HepG2 (cell line): ENCODE data around the gene GGA3. TPM values are rescaled to one million over a fixed set of nuclear protein-coding genes. Genes with fewer than 3 reads are reported as not detected.

Source experiments
- AHR ChIP-seq: IDR thresholded peaks from 2 replicates; pipeline ENCODE4 v1.6.1; 2018; ENCODE audit warnings: missing genetic modification reagents, missing compliant biosample characterization
- CEBPZ ChIP-seq: IDR thresholded peaks from 2 replicates; pipeline ENCODE4 v1.6.1; 2012; ENCODE audit warnings: low read length, improper control_type of control experiment
- IRF9 ChIP-seq: sonication (generic); formaldehyde crosslinking; IDR thresholded peaks from 2 replicates; pipeline ENCODE4 v1.8.0; 2022; ENCODE audit warnings: missing genetic modification reagents, mild to moderate bottlenecking, borderline replicate concordance
- MTA1 ChIP-seq: sonication (generic); formaldehyde crosslinking; IDR thresholded peaks from 2 replicates; pipeline ENCODE4 v1.4.0; 2020; ENCODE audit warnings: missing genetic modification reagents, mild to moderate bottlenecking, borderline replicate concordance
- TBL1XR1 ChIP-seq: fragments of 150-350 bp; IDR thresholded peaks from 2 replicates; pipeline ENCODE4 v1.6.1; 2014; ENCODE audit warnings: borderline replicate concordance, low read length; ENCODE audit not compliant: partially characterized antibody
- ZBTB44 ChIP-seq: sonication (generic); formaldehyde crosslinking; IDR thresholded peaks from 2 replicates; pipeline ENCODE4 v1.4.0; 2020; ENCODE audit warnings: missing genetic modification reagents
- ZKSCAN8 ChIP-seq: IDR thresholded peaks from 2 replicates; pipeline ENCODE4 v1.6.1; 2016; ENCODE audit warnings: borderline replicate concordance, missing genetic modification reagents, missing compliant biosample characterization
- ZNF501 ChIP-seq: sonication (generic); formaldehyde crosslinking; IDR thresholded peaks from 2 replicates; pipeline ENCODE4 v1.5.1; 2020; ENCODE audit warnings: mild to moderate bottlenecking, moderate library complexity, missing genetic modification reagents
- ZNF503 ChIP-seq: sonication (generic); formaldehyde crosslinking; IDR thresholded peaks from 2 replicates; pipeline ENCODE4 v1.4.0; 2020; ENCODE audit warnings: missing genetic modification reagents
- ZNF615 ChIP-seq: sonication (generic); formaldehyde crosslinking; IDR thresholded peaks from 2 replicates; pipeline ENCODE4 v1.5.0; 2020; ENCODE audit warnings: mild to moderate bottlenecking, missing genetic modification reagents, borderline replicate concordance
- ZNF782 ChIP-seq: sonication (generic); formaldehyde crosslinking; IDR thresholded peaks from 2 replicates; pipeline ENCODE4 v1.4.0; 2020; ENCODE audit warnings: missing genetic modification reagents, mild to moderate bottlenecking, borderline replicate concordance
- polyA plus RNA-seq, 8 experiments: library from polyadenylated mRNA; depleted of rRNA in 3 of 8; stranded (reverse) in 7 of 8; unstranded in 1 of 8; fragments of >200 nt; fragmentation: Illumina TruSeq in 4 of 8; extraction: Trizol in 4 of 8; gene quantifications; 2 replicates each; pipeline versions ENCODE4 v1.2.1 to v1.2.3, GENCODE V29; 2011 to 2016; ENCODE audit warnings: low read depth in 4 of 8, missing spikeins in 1 of 8, mixed read lengths in 1 of 8; ENCODE audit not compliant: insufficient read depth in 1 of 8
- total RNA-seq, 5 experiments: library from RNA; depleted of rRNA; stranded (reverse); fragments of >200 nt; fragmentation: Illumina TruSeq; extraction: Trizol; gene quantifications; 2 replicates each; pipeline ENCODE4 v1.2.3, GENCODE V29; 2016; ENCODE audit warnings: low read depth in 1 of 5
- TF ChIP-seq, protein P1 (sequence below): IDR thresholded peaks from 2 replicates; pipeline ENCODE4 v1.6.1; 2016

Gene GGA3
- total and polyA plus RNA-seq, 2 of the 13 experiments (the other 11 are each of a cell fraction or from before 2014, with no cell fraction given): 28.4 to 43.7 TPM

GRCh38 chr17:75267411-75268232 lies 6.2 kb upstream of the GGA3 start (continued):
- TF ChIP-seq CEBPZ: no peak
- no peak for TF ChIP-seq ZNF615 (CRISPR knock-in tag)
- TF ChIP-seq MTA1 (CRISPR knock-in tag): peak; percentile 93
- no peak for TF ChIP-seq TBL1XR1
- no peak; the same call in 1 of the 2 replicates for TF ChIP-seq AHR (CRISPR knock-in tag)
- peak; percentile 65; the same call in 1 of the 2 replicates for TF ChIP-seq ZKSCAN8 (CRISPR knock-in tag)
- TF ChIP-seq ZNF782 (CRISPR knock-in tag): no peak; the same call in 1 of the 2 replicates
- TF ChIP-seq, protein P1, sequence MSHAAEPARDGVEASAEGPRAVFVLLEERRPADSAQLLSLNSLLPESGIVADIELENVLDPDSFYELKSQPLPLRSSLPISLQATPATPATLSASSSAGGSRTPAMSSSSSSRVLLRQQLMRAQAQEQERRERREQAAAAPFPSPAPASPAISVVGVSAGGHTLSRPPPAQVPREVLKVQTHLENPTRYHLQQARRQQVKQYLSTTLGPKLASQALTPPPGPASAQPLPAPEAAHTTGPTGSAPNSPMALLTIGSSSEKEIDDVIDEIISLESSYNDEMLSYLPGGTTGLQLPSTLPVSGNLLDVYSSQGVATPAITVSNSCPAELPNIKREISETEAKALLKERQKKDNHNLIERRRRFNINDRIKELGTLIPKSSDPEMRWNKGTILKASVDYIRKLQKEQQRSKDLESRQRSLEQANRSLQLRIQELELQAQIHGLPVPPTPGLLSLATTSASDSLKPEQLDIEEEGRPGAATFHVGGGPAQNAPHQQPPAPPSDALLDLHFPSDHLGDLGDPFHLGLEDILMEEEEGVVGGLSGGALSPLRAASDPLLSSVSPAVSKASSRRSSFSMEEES (CRISPR knock-in tag): no peak; the same call in 1 of the 2 replicates
- 0 out of 2 replicates have a peak, but pooled peaks have one; percentile 13 for TF ChIP-seq ZNF501
- peak; percentile 72; the same call in 1 of the 2 replicates for TF ChIP-seq IRF9 (CRISPR knock-in tag)
- 0 out of 2 replicates have a peak, but pooled peaks have one; percentile 70 for TF ChIP-seq ZBTB44 (CRISPR knock-in tag)
- TF ChIP-seq ZNF503 (CRISPR knock-in tag): no peak
